SK-N-SH treated with all-trans-retinoic acid at 6 μM for 48 hours (cell line): ENCODE results near the gene ERC1.

Experiments used
- ATAC-seq: fragments of 200-7000 bp; cut with Tn5 transposase; 3 replicates; pipeline ENCODE4 v1.9.1; 2020; ENCODE audit warnings: mild to moderate bottlenecking, moderate library complexity
- ARNTL ChIP-seq: fragments of 450-650 bp; formaldehyde crosslinking; IDR thresholded peaks from 2 replicates; pipeline ENCODE4 v1.5.0; 2020; ENCODE audit warnings: low read depth, mild to moderate bottlenecking, moderate library complexity, borderline replicate concordance
- BACH2 ChIP-seq: fragments of 250-450 bp; sonication (Bioruptor Pico); IDR thresholded peaks from 2 replicates; pipeline ENCODE4 v1.9.0; 2021; ENCODE audit warnings: mild to moderate bottlenecking, borderline replicate concordance
- CSDC2 ChIP-seq: fragments of 250-450 bp; sonication (Bioruptor Pico); IDR thresholded peaks from 2 replicates; pipeline ENCODE4 v1.5.0; 2020; ENCODE audit warnings: mild to moderate bottlenecking, moderate library complexity
- ESRRG ChIP-seq: fragments of 250-450 bp; sonication (Bioruptor Pico); IDR thresholded peaks from 2 replicates; pipeline ENCODE4 v1.6.1; 2021; ENCODE audit warnings: mild to moderate bottlenecking
- GLIS3 ChIP-seq: fragments of 250-450 bp; sonication (Bioruptor Pico); IDR thresholded peaks from 2 replicates; pipeline ENCODE4 v1.5.0; 2020; ENCODE audit warnings: mild to moderate bottlenecking, moderate library complexity
- ISL1 ChIP-seq: fragments of 250-450 bp; sonication (Bioruptor Pico); IDR thresholded peaks from 2 replicates; pipeline ENCODE4 v2.1.2; 2022; ENCODE audit warnings: mild to moderate bottlenecking, moderate library complexity
- OSR1 ChIP-seq: fragments of 250-450 bp; sonication (Bioruptor Pico); IDR thresholded peaks from 2 replicates; pipeline ENCODE4 v1.8.0; 2022; ENCODE audit warnings: moderate library complexity, mild to moderate bottlenecking, inconsistent platforms
- PPARA ChIP-seq: fragments of 250-450 bp; sonication (Bioruptor Pico); IDR thresholded peaks from 2 replicates; pipeline ENCODE4 v1.5.0; 2020; ENCODE audit warnings: mild to moderate bottlenecking, borderline replicate concordance
- RARB ChIP-seq: fragments of 250-450 bp; sonication (Bioruptor Pico); IDR thresholded peaks from 2 replicates; pipeline ENCODE4 v1.8.0; 2021; ENCODE audit warnings: mild to moderate bottlenecking, moderate library complexity
- TCF4 ChIP-seq: fragments of 250-450 bp; sonication (Bioruptor Pico); IDR thresholded peaks from 2 replicates; pipeline ENCODE4 v1.8.0; 2021; ENCODE audit warnings: mild to moderate bottlenecking, moderate library complexity, borderline replicate concordance
- TOX ChIP-seq: fragments of 250-450 bp; sonication (Bioruptor Pico); IDR thresholded peaks from 2 replicates; pipeline ENCODE4 v1.8.0; 2021; ENCODE audit warnings: mild to moderate bottlenecking, moderate library complexity, borderline replicate concordance
- ZC3H10 ChIP-seq: fragments of 250-450 bp; sonication (Bioruptor Pico); IDR thresholded peaks from 2 replicates; pipeline ENCODE4 v1.5.1; 2021; ENCODE audit warnings: mild to moderate bottlenecking, moderate library complexity
- ZFP3 ChIP-seq: fragments of 250-450 bp; sonication (Bioruptor Pico); IDR thresholded peaks from 2 replicates; pipeline ENCODE4 v1.5.0; 2020; ENCODE audit warnings: mild to moderate bottlenecking, moderate library complexity
- ZFP30 ChIP-seq: fragments of 450-650 bp; formaldehyde crosslinking; IDR thresholded peaks from 2 replicates; pipeline ENCODE4 v1.5.0; 2022; ENCODE audit warnings: mild to moderate bottlenecking, moderate library complexity
- ZNF565 ChIP-seq: fragments of 450-650 bp; formaldehyde crosslinking; conservative IDR thresholded peaks from 2 replicates; pipeline ENCODE4 v1.5.0; 2020; ENCODE audit warnings: low read depth, mild to moderate bottlenecking, moderate library complexity
- ZNF8 ChIP-seq: fragments of 450-650 bp; formaldehyde crosslinking; IDR thresholded peaks from 2 replicates; pipeline ENCODE4 v1.5.0; 2020; ENCODE audit warnings: mild to moderate bottlenecking, moderate library complexity
- TF ChIP-seq, protein P1 (sequence below): fragments of 250-450 bp; sonication (Bioruptor Pico); IDR thresholded peaks from 2 replicates; pipeline ENCODE4 v1.5.1; 2021; ENCODE audit warnings: mild to moderate bottlenecking, moderate library complexity
- TF ChIP-seq, protein P2 (sequence below): fragments of 250-450 bp; sonication (Bioruptor Pico); IDR thresholded peaks from 2 replicates; pipeline ENCODE4 v1.8.0; 2020; ENCODE audit warnings: mild to moderate bottlenecking, moderate library complexity, borderline replicate concordance
- TF ChIP-seq, protein P3 (sequence below): fragments of 250-450 bp; sonication (Bioruptor Pico); IDR thresholded peaks from 2 replicates; pipeline ENCODE4 v1.5.1; 2020; ENCODE audit warnings: low read depth, mild to moderate bottlenecking, moderate library complexity
- TF ChIP-seq, protein P4 (sequence below): fragments of 250-450 bp; sonication (Bioruptor Pico); IDR thresholded peaks from 2 replicates; pipeline ENCODE4 v1.5.0; 2020; ENCODE audit warnings: mild to moderate bottlenecking, moderate library complexity
- TF ChIP-seq, protein P5 (sequence below): fragments of 250-450 bp; sonication (Bioruptor Pico); IDR thresholded peaks from 2 replicates; pipeline ENCODE4 v1.8.0; 2021; ENCODE audit warnings: low read depth, mild to moderate bottlenecking, moderate library complexity, borderline replicate concordance

Gene ERC1

DNA sequence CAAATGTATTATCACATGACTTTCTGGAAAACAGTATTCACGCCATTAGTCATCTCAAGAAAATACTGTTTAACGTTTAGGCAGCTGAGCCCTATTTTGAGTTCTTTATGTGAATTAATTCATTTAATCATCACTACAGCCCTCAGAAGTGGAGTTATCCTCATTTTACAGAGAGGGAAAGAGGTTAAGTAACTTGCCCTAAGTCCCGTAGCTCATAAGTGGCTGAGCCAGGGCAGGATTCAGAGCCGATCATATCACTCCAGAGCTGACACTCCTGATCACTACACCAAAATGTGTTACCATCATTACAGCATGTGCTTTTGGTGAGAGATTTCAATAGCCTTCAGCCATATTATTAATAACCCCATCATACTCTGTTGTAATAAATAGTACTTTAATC lies 392.7 kb downstream of the ERC1 start:
- TF ChIP-seq, protein P1, sequence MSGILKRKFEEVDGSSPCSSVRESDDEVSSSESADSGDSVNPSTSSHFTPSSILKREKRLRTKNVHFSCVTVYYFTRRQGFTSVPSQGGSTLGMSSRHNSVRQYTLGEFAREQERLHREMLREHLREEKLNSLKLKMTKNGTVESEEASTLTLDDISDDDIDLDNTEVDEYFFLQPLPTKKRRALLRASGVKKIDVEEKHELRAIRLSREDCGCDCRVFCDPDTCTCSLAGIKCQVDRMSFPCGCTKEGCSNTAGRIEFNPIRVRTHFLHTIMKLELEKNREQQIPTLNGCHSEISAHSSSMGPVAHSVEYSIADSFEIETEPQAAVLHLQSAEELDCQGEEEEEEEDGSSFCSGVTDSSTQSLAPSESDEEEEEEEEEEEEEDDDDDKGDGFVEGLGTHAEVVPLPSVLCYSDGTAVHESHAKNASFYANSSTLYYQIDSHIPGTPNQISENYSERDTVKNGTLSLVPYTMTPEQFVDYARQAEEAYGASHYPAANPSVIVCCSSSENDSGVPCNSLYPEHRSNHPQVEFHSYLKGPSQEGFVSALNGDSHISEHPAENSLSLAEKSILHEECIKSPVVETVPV (CRISPR knock-in tag) = no peak
- TF ChIP-seq ISL1 (no peak), ZNF8 (CRISPR knock-in tag) (no peak), ZFP3 (CRISPR knock-in tag) (no peak), ZC3H10 (CRISPR knock-in tag) (no peak), BACH2 (no peak), TCF4 (CRISPR knock-in tag) (no peak), PPARA (no peak)
- TF ChIP-seq, protein P2, sequence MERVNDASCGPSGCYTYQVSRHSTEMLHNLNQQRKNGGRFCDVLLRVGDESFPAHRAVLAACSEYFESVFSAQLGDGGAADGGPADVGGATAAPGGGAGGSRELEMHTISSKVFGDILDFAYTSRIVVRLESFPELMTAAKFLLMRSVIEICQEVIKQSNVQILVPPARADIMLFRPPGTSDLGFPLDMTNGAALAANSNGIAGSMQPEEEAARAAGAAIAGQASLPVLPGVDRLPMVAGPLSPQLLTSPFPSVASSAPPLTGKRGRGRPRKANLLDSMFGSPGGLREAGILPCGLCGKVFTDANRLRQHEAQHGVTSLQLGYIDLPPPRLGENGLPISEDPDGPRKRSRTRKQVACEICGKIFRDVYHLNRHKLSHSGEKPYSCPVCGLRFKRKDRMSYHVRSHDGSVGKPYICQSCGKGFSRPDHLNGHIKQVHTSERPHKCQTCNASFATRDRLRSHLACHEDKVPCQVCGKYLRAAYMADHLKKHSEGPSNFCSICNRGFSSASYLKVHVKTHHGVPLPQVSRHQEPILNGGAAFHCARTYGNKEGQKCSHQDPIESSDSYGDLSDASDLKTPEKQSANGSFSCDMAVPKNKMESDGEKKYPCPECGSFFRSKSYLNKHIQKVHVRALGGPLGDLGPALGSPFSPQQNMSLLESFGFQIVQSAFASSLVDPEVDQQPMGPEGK = no peak
- TF ChIP-seq, protein P3, sequence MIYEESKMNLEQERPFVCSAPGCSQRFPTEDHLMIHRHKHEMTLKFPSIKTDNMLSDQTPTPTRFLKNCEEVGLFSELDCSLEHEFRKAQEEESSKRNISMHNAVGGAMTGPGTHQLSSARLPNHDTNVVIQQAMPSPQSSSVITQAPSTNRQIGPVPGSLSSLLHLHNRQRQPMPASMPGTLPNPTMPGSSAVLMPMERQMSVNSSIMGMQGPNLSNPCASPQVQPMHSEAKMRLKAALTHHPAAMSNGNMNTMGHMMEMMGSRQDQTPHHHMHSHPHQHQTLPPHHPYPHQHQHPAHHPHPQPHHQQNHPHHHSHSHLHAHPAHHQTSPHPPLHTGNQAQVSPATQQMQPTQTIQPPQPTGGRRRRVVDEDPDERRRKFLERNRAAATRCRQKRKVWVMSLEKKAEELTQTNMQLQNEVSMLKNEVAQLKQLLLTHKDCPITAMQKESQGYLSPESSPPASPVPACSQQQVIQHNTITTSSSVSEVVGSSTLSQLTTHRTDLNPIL (CRISPR knock-in tag) = no peak
- ATAC-seq = no peak

DNA sequence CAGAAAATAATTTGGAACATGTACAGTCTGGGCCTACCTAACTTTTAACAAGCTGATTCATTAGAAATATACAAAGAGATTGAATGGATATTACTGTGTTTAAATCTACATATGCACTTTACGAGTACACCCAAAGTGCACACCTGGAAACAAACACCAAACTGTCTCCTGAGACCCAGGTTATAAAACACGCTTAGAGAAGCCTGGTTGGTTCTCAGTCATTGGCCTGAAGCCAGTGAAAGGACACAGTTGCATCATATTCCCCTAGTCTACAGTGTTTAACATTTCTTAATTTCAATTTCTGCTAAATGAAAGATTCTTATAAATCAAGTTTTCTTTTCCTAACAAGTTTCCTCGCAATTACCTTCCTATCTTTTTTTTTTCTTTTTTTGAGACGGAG lies 393.9 kb downstream of the ERC1 start:
- no peak for TF ChIP-seq OSR1 (CRISPR knock-in tag)
- no peak for TF ChIP-seq ZC3H10 (CRISPR knock-in tag)
- no peak for TF ChIP-seq CSDC2 (CRISPR knock-in tag)
- TF ChIP-seq ZNF565 = no peak
- TF ChIP-seq RARB (CRISPR knock-in tag) = no peak
- TF ChIP-seq PPARA = no peak
- ATAC-seq = no peak

DNA sequence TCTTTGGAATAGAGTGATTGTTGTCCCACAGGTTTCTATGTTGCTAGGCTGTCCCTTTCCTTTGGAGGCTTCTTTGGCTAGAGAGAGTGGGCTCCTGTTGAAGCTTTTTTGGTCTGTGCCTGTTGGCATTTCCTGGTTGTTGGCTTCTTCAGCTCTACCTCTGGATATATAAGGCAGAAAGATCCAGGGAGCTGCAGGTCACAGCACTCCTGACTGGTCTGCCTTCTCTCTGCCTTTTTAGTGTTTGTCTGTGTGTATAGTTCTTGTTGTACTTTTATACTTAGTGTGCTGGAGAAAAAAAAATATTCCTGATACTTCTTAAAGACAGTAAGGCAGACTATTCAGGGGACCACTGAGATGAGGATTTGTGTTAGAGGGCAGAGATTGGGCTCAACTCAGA lies 400.7 kb downstream of the ERC1 start:
- ATAC-seq = no peak
- TF ChIP-seq, protein P4, sequence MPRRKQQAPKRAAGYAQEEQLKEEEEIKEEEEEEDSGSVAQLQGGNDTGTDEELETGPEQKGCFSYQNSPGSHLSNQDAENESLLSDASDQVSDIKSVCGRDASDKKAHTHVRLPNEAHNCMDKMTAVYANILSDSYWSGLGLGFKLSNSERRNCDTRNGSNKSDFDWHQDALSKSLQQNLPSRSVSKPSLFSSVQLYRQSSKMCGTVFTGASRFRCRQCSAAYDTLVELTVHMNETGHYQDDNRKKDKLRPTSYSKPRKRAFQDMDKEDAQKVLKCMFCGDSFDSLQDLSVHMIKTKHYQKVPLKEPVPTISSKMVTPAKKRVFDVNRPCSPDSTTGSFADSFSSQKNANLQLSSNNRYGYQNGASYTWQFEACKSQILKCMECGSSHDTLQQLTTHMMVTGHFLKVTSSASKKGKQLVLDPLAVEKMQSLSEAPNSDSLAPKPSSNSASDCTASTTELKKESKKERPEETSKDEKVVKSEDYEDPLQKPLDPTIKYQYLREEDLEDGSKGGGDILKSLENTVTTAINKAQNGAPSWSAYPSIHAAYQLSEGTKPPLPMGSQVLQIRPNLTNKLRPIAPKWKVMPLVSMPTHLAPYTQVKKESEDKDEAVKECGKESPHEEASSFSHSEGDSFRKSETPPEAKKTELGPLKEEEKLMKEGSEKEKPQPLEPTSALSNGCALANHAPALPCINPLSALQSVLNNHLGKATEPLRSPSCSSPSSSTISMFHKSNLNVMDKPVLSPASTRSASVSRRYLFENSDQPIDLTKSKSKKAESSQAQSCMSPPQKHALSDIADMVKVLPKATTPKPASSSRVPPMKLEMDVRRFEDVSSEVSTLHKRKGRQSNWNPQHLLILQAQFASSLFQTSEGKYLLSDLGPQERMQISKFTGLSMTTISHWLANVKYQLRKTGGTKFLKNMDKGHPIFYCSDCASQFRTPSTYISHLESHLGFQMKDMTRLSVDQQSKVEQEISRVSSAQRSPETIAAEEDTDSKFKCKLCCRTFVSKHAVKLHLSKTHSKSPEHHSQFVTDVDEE (CRISPR knock-in tag) = no peak
- TF ChIP-seq ZC3H10 (CRISPR knock-in tag) = no peak
- TF ChIP-seq ISL1 = no peak
- no peak for TF ChIP-seq TOX (CRISPR knock-in tag)
- TF ChIP-seq ZFP30 (CRISPR knock-in tag) = no peak
- no peak for TF ChIP-seq ZFP3 (CRISPR knock-in tag)

DNA sequence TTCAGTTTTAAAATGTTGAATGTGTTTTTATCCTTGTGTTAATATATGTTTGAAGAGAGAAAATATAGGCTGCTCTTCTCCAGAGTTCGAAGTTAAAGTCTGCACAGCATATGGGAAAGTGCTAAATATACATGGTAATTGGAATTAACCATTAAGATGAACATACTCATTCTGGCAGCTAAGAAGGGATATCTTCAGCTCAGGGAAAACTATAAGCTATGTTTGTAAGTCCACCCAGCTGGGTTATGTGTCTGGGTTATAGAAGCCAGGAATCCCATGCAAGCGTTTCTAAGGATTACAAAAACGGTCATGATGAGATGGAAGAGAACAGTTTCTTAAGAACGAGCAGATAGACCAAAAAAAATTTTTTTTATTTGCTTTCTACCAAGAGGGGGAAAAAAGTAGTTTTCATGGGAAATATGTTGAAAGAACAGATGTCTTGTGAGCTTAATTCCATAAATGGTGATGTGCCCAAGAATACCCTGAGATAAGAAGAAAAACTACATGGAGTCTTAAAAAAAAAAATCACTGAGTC lies 404.5 kb downstream of the ERC1 start:
- no peak for TF ChIP-seq OSR1 (CRISPR knock-in tag)
- TF ChIP-seq, all 23 proteins: peak for 0
- no peak for ATAC-seq

DNA sequence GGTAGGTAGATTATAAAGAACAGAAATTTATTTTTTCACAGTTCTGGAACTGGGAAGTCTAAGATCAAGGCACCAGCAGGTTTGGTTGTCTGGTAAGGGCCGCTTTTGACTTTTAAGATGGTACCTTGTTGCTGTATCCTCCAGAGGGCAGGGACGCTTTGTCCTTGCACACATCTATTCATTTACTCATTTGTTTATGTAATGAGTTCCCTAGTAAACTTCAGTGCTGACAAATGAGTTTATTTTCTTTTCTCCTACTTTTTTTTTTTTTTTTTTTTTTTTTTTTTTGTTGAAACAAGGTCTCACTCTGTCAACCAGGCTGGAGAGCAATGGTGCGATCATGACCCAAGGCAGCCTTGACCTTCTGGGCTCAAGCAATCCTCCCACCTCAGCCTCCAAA lies 407.6 kb downstream of the ERC1 start:
- no peak for ATAC-seq
- no peak for TF ChIP-seq ESRRG (CRISPR knock-in tag)

DNA sequence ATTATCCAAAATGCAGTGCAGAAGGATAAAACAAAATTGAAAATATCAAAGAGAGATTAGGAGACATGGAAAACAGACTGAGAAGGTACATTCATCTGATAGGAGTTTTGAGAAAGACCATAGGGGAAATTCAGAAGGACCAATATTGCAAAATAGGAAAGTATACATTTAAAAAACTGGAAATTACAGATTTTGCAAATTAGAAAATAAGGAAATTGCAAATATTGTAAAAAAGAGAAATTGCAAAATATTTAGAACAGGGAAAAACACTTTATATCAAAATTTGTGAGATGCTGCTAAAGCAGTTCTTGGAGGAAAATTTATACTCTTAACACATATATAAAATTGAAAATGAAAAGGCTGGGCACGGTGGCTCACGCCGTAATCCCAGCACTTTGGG lies 410.9 kb downstream of the ERC1 start:
- ATAC-seq = no peak
- TF ChIP-seq, protein P5, sequence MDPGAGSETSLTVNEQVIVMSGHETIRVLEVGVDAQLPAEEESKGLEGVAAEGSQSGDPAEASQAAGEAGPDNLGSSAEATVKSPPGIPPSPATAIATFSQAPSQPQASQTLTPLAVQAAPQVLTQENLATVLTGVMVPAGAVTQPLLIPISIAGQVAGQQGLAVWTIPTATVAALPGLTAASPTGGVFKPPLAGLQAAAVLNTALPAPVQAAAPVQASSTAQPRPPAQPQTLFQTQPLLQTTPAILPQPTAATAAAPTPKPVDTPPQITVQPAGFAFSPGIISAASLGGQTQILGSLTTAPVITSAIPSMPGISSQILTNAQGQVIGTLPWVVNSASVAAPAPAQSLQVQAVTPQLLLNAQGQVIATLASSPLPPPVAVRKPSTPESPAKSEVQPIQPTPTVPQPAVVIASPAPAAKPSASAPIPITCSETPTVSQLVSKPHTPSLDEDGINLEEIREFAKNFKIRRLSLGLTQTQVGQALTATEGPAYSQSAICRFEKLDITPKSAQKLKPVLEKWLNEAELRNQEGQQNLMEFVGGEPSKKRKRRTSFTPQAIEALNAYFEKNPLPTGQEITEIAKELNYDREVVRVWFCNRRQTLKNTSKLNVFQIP = no peak
- TF ChIP-seq OSR1 (CRISPR knock-in tag) (no peak), CSDC2 (CRISPR knock-in tag) (no peak), PPARA (no peak), TCF4 (CRISPR knock-in tag) (no peak), GLIS3 (CRISPR knock-in tag) (no peak), ARNTL (CRISPR knock-in tag) (no peak), RARB (CRISPR knock-in tag) (no peak), ISL1 (no peak), ZFP30 (CRISPR knock-in tag) (no peak), ZNF565 (no peak)
- TF ChIP-seq, protein P2 = no peak
